Esophagus muscularis mucosa (tissue), 3 donors: Measurements from ENCODE around the gene KLF18.

Experiments
- CTCF ChIP-seq, 3 experiments: fragments of 200-600 bp in 2 of 3; fragments of 450-650 bp in 1 of 3; sonication (generic) in 2 of 3; IDR thresholded peaks; one replicate each; pipeline ENCODE4 v1.5.1; 2017 to 2019; ENCODE audit warnings: antibody characterized with exemption in 3 of 3, mild to moderate bottlenecking in 2 of 3, moderate library complexity in 1 of 3
- POLR2A ChIP-seq: fragments of 450-650 bp; IDR thresholded peaks from one replicate; pipeline ENCODE4 v1.6.1; 2017; ENCODE audit warnings: antibody characterized with exemption, moderate library complexity, mild to moderate bottlenecking, low read depth
- POLR2AphosphoS5 ChIP-seq, 2 donors: sonication (generic); formaldehyde crosslinking; IDR thresholded peaks; one replicate each; pipeline ENCODE4 v1.6.1; 2017; ENCODE audit warnings: antibody characterized with exemption in 2 of 2

- TF ChIP-seq POLR2AphosphoS5 (IDR thresholded peaks at IDR 0.05) (no peak), CTCF (IDR thresholded peaks at IDR 0.05) (no peak), POLR2A (no peak)
These were observed 40.1 kb downstream of the KLF18 start for GRCh38 chr1:44101328-44101727.
